HG02884 (cell line): ENCODE results near the gene TPO.
"Not testable (repeated sequence)": the region's sequence is repeated elsewhere in the genome, so short reads cannot be mapped to it uniquely, and the experiment has no call there.

Experiments
- ATAC-seq: cut with Tn5 transposase; IDR thresholded peaks from one replicate; pipeline ENCODE4 v1.9.1; 2021; ENCODE audit warnings: mild to moderate bottlenecking, moderate library complexity; ENCODE audit not compliant: unreplicated experiment

Gene TPO

GRCh38 chr2:1548910-1549673, 135.8 kb downstream of the TPO start:
- no peak for ATAC-seq

GRCh38 chr2:1550076-1550475, 136.8 kb downstream of the TPO start:
- ATAC-seq: no peak

GRCh38 chr2:1550658-1551316, 137.5 kb downstream of the TPO start:
- ATAC-seq: peak; percentile 90

GRCh38 chr2:1551905-1552304, 138.6 kb downstream of the TPO start:
- ATAC-seq: no peak

- no peak for ATAC-seq
Measured at GRCh38 chr2:1552611-1553010, 139.3 kb downstream of the TPO start.

- no peak for ATAC-seq
Measured at GRCh38 chr2:1553671-1554295, 140.5 kb downstream of the TPO start.

- no peak for ATAC-seq
Measured at GRCh38 chr2:1556286-1556685, 143.0 kb downstream of the TPO start.

- no peak for ATAC-seq
Measured at GRCh38 chr2:1556776-1557466, 143.7 kb downstream of the TPO start.

GRCh38 chr2:1557467-1557820, 144.2 kb downstream of the TPO start:
- ATAC-seq: no peak

- ATAC-seq: no peak
Measured at GRCh38 chr2:1559589-1560175, 146.4 kb downstream of the TPO start.

- no peak for ATAC-seq
Measured at GRCh38 chr2:1561259-1561658, 148.0 kb downstream of the TPO start.

- no peak for ATAC-seq
Measured at GRCh38 chr2:1561811-1562421, 148.7 kb downstream of the TPO start.

- ATAC-seq: no peak
Measured at GRCh38 chr2:1563084-1563857, 150.0 kb downstream of the TPO start.

GRCh38 chr2:1563943-1564891, 151.0 kb downstream of the TPO start:
- ATAC-seq: no peak

- ATAC-seq: no peak
Measured at GRCh38 chr2:1567556-1568344, 154.5 kb downstream of the TPO start.

- not testable (repeated sequence) for ATAC-seq
Measured at GRCh38 chr2:1568345-1568668, 155.0 kb downstream of the TPO start.

GRCh38 chr2:1569879-1570450, 156.7 kb downstream of the TPO start:
- no peak for ATAC-seq
